Measurements from ENCODE around the gene ARHGAP12.
"Not testable (repeated sequence)": the region's sequence is repeated elsewhere in the genome, so short reads cannot be mapped to it uniquely, and the experiment has no call there.

ARHGAP12 gene

GRCh38 chr10:31927565-31927883 lies 1.1 kb downstream of the ARHGAP12 start:
- DNase-seq (ENCODE audit: insufficient read length, low spot score) (no peak), FAIRE-seq (peak; percentile 76)

GRCh38 chr10:31926765-31927564 lies 1.7 kb downstream of the ARHGAP12 start:
- FAIRE-seq: peak; percentile 33
- no peak for DNase-seq (ENCODE audit: insufficient read length, low spot score)

- no peak for DNase-seq (ENCODE audit: insufficient read length, low spot score)
- peak; percentile 28 for FAIRE-seq
Observed at GRCh38 chr10:31926160-31926559, 2.5 kb downstream of the ARHGAP12 start.

GRCh38 chr10:31924833-31925232 lies 3.8 kb downstream of the ARHGAP12 start:
- DNase-seq (ENCODE audit: insufficient read length, low spot score): no peak
- no peak for FAIRE-seq

- FAIRE-seq (no peak), DNase-seq (ENCODE audit: insufficient read length, low spot score) (no peak)
Observed at GRCh38 chr10:31923389-31923788, 5.2 kb downstream of the ARHGAP12 start.

- DNase-seq (ENCODE audit: insufficient read length, low spot score) (no peak), FAIRE-seq (peak; percentile 89)
Observed at GRCh38 chr10:31921031-31921430, 7.6 kb downstream of the ARHGAP12 start.

DNA sequence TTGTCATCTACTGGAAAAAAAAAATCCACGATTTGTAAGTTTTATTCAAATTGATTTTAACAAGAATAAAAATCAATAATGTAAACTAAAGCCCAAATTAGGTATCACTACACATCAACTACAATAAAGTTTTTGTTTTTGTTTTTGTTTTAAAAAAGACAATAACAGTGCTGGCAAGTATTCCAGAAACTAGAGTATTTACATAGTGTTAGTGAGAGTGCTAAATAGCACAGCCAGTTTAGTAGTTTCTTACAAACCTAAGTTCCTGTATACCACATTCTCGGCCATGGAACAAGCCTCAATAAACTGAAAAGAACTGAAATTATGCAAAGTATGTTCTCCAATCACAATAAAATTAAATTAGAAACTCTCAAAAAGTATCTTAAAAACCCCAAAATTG lies 8.1 kb downstream of the ARHGAP12 start:
- DNase-seq (ENCODE audit: insufficient read length, low spot score): no peak
- FAIRE-seq: peak; percentile 76

DNA sequence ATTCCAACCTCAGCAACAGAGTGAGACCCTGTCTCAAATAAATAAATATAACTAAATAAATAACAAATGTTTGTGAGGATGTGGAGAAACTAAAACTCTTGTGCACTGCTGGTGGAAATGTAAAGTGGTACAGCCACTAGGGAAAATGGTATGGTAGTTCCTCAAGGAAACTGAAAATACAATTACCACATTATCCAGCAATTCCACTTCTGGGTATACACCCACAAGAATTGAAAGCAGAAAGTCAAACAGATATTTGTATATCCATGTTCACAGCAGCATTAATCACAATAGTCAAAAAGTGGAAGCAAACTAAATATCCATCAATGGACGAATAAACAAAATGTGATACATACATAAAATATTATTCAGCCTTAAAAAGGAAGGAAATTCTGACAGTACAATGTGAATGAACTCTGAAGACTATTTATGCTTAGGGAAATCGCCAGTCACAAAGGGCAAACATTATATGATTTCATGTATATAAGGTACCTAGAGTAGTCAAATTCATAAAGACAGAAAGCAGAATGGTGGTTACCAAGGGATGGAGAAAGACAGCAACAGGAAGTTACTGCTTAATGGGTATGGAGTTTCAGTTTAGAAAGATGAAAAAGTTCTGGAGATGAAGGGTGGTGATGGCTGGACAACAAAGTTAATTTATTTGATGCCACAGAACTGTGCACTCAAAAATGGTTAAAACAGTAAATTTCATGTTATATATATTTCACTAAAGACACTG lies 9.8 kb downstream of the ARHGAP12 start:
- DNase-seq (ENCODE audit: insufficient read length, low spot score): no peak
- FAIRE-seq: peak; percentile 42

DNA sequence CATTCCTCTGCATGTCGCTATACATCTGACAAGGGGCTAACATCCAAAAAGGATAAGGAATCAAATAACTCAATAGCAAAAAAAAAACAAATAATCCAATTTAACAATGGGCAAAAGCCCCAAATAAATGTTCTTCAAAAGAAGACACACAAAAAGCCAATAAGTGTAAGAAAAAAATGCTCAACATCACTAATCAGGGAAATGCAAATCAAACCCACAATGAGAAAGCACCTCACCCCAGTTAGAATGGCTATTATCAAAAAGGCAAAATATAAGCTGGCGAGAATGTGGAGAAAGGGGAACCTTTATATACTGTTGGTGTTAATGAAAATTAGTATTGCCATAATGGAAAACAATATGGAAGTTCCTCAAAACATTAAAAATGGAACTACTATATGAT lies 14.3 kb downstream of the ARHGAP12 start:
- DNase-seq (ENCODE audit: insufficient read length, low spot score) (no peak), FAIRE-seq (no peak)

GRCh38 chr10:31912898-31913850 lies 15.5 kb downstream of the ARHGAP12 start:
- FAIRE-seq (peak; percentile 40), DNase-seq (ENCODE audit: insufficient read length, low spot score) (no peak)

GRCh38 chr10:31912289-31912688 lies 16.3 kb downstream of the ARHGAP12 start:
- no peak for FAIRE-seq
- no peak for DNase-seq (ENCODE audit: insufficient read length, low spot score)

DNA sequence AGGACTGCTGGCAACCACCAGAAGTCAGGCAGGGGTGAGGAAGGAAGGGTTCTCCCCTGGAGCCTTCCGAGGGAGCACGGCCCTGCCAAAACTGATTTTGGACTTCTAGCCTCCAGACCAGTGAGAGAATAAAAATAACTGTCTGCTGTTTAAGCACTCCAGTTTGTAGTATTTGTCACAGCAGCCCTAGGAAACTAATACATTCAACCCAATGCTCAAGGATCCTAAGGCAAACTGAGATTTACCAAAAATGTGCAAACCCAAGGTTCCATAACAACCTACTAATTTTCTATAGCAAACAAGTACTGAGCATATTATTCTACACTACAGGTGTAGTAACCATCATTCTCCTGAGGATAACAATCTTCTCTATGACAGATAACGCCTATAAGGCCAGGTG lies 18.6 kb downstream of the ARHGAP12 start:
- FAIRE-seq (no peak), DNase-seq (ENCODE audit: insufficient read length, low spot score) (no peak)

DNA sequence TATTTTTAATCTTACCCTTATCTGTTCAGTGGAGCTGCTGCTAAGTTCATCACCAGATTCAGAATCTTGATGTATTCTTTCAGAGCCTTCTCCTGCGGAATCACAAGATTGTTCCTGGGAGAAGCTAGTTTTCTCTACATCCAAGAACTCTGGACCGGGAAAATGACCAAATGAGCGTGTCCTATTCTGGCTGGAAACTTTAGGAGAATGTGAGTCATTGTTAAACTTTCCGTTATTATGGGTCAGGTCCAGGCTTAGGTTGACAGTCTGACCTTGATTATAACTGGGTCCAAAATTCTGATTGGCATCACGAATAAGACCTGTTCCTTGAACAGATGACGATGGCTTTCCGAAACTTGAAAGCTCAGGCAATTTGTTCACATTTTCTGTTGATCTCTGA lies 20.5 kb downstream of the ARHGAP12 start:
- FAIRE-seq: peak; percentile 11
- DNase-seq (ENCODE audit: insufficient read length, low spot score): no peak

DNA sequence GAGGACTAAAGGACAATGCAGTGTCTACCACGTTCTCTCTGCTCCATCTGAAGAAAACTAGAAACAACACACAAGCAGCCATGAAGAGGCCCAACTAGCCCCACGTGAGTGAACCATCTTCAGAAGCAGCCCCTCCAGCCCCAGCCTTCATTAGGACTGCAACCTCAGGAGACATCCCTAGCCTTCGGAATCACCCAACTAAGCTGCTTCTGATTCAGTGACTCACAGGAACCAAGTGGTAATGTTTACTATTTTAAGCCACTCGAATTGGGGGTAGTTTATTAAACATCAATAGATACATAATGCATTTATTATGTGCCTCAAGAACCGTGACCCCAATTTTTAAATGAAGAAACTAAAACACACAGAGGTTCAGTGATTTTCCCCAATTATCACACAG lies 22.6 kb downstream of the ARHGAP12 start:
- DNase-seq (ENCODE audit: insufficient read length, low spot score) (no peak), FAIRE-seq (no peak)

- FAIRE-seq: no peak
- DNase-seq (ENCODE audit: insufficient read length, low spot score): no peak
Observed at GRCh38 chr10:31905586-31905985, 23.0 kb downstream of the ARHGAP12 start.

- no peak for DNase-seq (ENCODE audit: insufficient read length, low spot score)
- FAIRE-seq: no peak
Observed at GRCh38 chr10:31902625-31903024, 26.0 kb downstream of the ARHGAP12 start.

GRCh38 chr10:31897506-31897905 lies 31.1 kb downstream of the ARHGAP12 start:
- no peak for DNase-seq (ENCODE audit: insufficient read length, low spot score)
- no peak for FAIRE-seq

DNA sequence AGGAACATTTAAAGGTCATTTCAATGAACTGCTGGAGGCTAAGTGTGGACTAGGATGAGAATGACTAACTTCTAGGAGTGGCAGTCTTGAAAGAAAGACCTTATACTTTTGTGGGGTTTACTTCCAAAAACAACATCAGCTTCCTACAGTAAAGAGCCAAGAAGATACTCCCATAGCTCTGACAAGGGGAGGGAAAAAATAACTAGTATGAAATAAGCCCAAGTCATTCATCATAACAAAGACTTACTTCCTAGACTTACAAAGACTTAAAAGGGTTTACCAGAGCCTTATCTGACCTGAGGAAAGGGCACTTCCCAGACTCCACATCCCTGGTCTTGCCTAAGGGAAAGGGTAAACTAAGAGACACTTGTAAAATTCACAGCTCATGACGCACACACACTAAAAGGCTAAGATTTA lies 31.7 kb downstream of the ARHGAP12 start:
- FAIRE-seq (no peak), DNase-seq (ENCODE audit: insufficient read length, low spot score) (no peak)

- DNase-seq (ENCODE audit: insufficient read length, low spot score); FAIRE-seq: not testable (repeated sequence)
Observed at GRCh38 chr10:31895722-31896121, 32.9 kb downstream of the ARHGAP12 start.

- FAIRE-seq (no peak), DNase-seq (ENCODE audit: insufficient read length, low spot score) (no peak)
Observed at GRCh38 chr10:31888442-31888841, 40.2 kb downstream of the ARHGAP12 start.

DNA sequence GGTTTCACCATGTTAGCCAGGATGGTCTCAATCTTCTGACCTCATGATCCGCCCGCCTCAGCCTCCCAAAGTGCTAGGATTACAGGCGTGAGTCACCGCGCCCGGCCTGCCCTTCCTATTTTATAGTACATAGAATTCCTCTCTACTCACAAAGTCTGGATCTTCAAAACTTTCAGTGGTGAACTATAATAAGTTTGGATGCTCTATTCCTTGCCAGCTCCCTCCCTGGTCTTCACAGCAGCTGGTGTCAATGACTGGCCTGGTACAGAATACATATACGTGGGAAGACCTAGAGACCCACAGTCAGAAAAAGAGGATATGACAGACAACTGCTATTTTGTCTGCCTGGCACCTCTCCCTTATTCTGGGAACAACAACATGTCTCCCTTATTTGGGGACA lies 40.8 kb downstream of the ARHGAP12 start:
- DNase-seq (ENCODE audit: insufficient read length, low spot score) (no peak), FAIRE-seq (no peak)

Measured in GM19239 (cell line).